Tibial artery (tissue), 4 donors: ENCODE measurements around the gene IL34.

Source experiments
- DNase-seq, 2 donors: peaks; one replicate each; pipeline ENCODE4 v3.0.0-alpha.2; 2019
- H3K27ac ChIP-seq, 2 donors: fragments of 200-600 bp; sonication (generic) in 1 of 2; 1 replicate in 1 of 2; 2 replicates in 1 of 2; pipeline ENCODE4 v1.5.1; 2018 to 2019; ENCODE audit warnings: mild to moderate bottlenecking in 1 of 2
- H3K27me3 ChIP-seq, 2 donors: fragments of 200-600 bp; sonication (generic) in 1 of 2; one replicate each; pipeline versions ENCODE4 v1.5.1 to v1.6.0; 2016 to 2019
- H3K36me3 ChIP-seq, 3 donors: fragments of 200-600 bp; sonication (generic) in 2 of 3; one replicate each; pipeline ENCODE4 v1.5.1; 2016 to 2019; ENCODE audit warnings: mild to moderate bottlenecking in 2 of 3
- H3K4me1 ChIP-seq, 4 donors: fragments of 200-600 bp; sonication (generic) in 2 of 4; 1 replicate in 3 of 4; 2 replicates in 1 of 4; pipeline ENCODE4 v1.5.1; 2016 to 2019
- H3K4me3 ChIP-seq, 2 donors: fragments of 200-600 bp; sonication (generic) in 1 of 2; 1 replicate in 1 of 2; 2 replicates in 1 of 2; pipeline ENCODE4 v1.5.1; 2018 to 2019; ENCODE audit warnings: mild to moderate bottlenecking in 2 of 2
- H3K9me3 ChIP-seq, 3 donors: fragments of 200-600 bp; sonication (generic) in 1 of 3; one replicate each; pipeline ENCODE4 v1.5.1; 2016 to 2019
- intact Hi-C: fragments of 100-400 bp; cut with DNase I; formaldehyde crosslinking; loops from one replicate; pipeline ENCODE4 v1.15.0; 2023; ENCODE audit warnings: low total_unique reads
- TF ChIP-seq, protein P1 (sequence below), 2 experiments: fragments of 200-600 bp in 1 of 2; fragments of 450-650 bp in 1 of 2; IDR thresholded peaks; one replicate each; pipeline ENCODE4 v1.5.1; 2017 to 2019; ENCODE audit warnings: antibody characterized with exemption in 2 of 2, mild to moderate bottlenecking in 1 of 2, moderate library complexity in 1 of 2

Gene IL34

GRCh38 chr16:70651524-70651923 is 5.2 kb downstream of the IL34 start:
- H3K27me3 ChIP-seq = no peaks in the 10 kb centered on the region
- H3K4me3 ChIP-seq = no peak overlapping the region
- H3K4me1 ChIP-seq = peaks cover 0 to 14% (median 9%) of the 10 kb centered on the region in 4 donors
- TF ChIP-seq, protein P1, sequence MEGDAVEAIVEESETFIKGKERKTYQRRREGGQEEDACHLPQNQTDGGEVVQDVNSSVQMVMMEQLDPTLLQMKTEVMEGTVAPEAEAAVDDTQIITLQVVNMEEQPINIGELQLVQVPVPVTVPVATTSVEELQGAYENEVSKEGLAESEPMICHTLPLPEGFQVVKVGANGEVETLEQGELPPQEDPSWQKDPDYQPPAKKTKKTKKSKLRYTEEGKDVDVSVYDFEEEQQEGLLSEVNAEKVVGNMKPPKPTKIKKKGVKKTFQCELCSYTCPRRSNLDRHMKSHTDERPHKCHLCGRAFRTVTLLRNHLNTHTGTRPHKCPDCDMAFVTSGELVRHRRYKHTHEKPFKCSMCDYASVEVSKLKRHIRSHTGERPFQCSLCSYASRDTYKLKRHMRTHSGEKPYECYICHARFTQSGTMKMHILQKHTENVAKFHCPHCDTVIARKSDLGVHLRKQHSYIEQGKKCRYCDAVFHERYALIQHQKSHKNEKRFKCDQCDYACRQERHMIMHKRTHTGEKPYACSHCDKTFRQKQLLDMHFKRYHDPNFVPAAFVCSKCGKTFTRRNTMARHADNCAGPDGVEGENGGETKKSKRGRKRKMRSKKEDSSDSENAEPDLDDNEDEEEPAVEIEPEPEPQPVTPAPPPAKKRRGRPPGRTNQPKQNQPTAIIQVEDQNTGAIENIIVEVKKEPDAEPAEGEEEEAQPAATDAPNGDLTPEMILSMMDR (IDR thresholded peaks at IDR 0.05) = no peak
- no peaks in the 10 kb centered on the region for H3K9me3 ChIP-seq
- no peak for DNase-seq
- H3K36me3 ChIP-seq = peaks cover 0 to 21% (median 0%) of the 10 kb centered on the region in 3 donors
- intact Hi-C loops = loop anchor here (5.0 to 10.0 kb wide), 3 partner anchors 84 to 287 kb away; no protein-coding TSS in a partner anchor
- no peak overlapping the region for H3K27ac ChIP-seq

- intact Hi-C loops = loop anchor here (5.0 to 10.0 kb wide), 3 partner anchors 85 to 288 kb away; no protein-coding TSS in a partner anchor
Measured at GRCh38 chr16:70652322-70652721, 6.0 kb downstream of the IL34 start.

GRCh38 chr16:70653406-70653805 is 7.0 kb downstream of the IL34 start:
- no peak overlapping the region for H3K4me3 ChIP-seq
- no peak overlapping the region for H3K27ac ChIP-seq
- DNase-seq = no peak
- intact Hi-C loops = loop anchor here (5.0 to 10.0 kb wide), 3 partner anchors 86 to 289 kb away; no protein-coding TSS in a partner anchor
- H3K27me3 ChIP-seq = no peaks in the 10 kb centered on the region
- H3K4me1 ChIP-seq = peaks cover 0 to 6% (median 5%) of the 10 kb centered on the region in 4 donors
- H3K36me3 ChIP-seq = peaks cover 0 to 32% (median 0%) of the 10 kb centered on the region in 3 donors
- TF ChIP-seq, protein P1 (IDR thresholded peaks at IDR 0.05) = no peak
- no peaks in the 10 kb centered on the region for H3K9me3 ChIP-seq

More at GRCh38 chr16:70652322-70652721, 6.0 kb downstream of the IL34 start:
- H3K9me3 ChIP-seq = no peaks in the 10 kb centered on the region
- no peak overlapping the region for H3K27ac ChIP-seq
- TF ChIP-seq, protein P1 (IDR thresholded peaks at IDR 0.05) = no peak
- H3K27me3 ChIP-seq = no peaks in the 10 kb centered on the region
- H3K4me3 ChIP-seq = no peak overlapping the region
- no peak for DNase-seq
- H3K4me1 ChIP-seq = peaks cover 0 to 6% (median 5%) of the 10 kb centered on the region in 4 donors
- peaks cover 0 to 21% (median 0%) of the 10 kb centered on the region in 3 donors for H3K36me3 ChIP-seq

DNA sequence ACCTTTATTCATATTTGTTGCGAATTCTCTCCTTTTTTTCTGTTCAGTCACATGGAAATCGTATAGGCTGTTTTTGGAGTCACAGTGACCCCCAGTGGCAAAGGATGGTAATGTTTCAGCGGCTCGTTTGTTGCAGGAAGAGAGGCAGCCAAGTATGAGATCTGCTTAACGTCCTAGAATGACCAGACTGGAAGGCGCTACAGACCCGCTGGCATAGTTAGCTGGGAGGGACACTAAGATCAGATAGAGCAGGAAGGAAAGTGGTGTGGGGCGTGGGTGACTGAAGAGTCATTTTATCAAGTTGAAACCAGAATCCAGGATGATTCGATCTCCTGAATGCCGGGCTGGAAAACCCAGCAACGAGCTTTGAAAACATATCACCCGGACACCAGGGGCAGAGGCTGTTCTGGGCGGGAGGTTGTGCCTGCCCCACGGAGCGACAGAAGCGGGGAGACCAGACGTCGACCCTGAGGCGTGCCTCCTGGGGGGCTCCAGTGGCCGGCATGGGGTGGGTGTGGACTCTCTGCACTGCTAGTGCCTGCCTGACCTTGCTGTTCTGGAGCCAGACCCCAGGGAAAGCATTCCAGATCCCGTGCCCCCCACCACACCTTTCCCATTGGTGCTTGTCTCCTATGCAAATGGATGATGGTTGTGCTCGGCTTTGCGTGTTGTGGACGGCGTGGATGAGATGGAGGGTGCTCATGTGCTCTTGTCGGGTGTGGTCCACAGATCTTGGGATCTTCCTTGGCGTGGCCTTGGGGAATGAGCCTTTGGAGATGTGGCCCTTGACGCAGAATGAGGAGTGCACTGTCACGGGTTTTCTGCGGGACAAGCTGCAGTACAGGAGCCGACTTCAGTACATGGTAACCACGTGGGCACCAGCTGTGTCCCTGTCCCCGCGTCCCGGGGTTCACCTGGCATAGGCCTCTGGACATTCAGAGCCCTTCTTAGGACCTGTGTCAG is 7.7 kb downstream of the IL34 start:
- Histone ChIP-seq H3K4me1 (peaks cover 0 to 6% (median 5%) of the 10 kb centered on the region in 4 donors), H3K27ac (peak overlapping the region; percentile 40 to 41), H3K9me3 (no peaks in the 10 kb centered on the region), H3K36me3 (peaks cover 0 to 39% (median 0%) of the 10 kb centered on the region in 3 donors), H3K4me3 (peak overlapping the region in 1 of 2 donors; percentile 17), H3K27me3 (no peaks in the 10 kb centered on the region)
- DNase-seq = peak; percentile 86 to 91
- TF ChIP-seq, protein P1 (IDR thresholded peaks at IDR 0.05) = peak; percentile 87 to 96
- intact Hi-C loops = loop anchor here (5.0 to 10.0 kb wide), 3 partner anchors 87 to 289 kb away; no protein-coding TSS in a partner anchor

DNA sequence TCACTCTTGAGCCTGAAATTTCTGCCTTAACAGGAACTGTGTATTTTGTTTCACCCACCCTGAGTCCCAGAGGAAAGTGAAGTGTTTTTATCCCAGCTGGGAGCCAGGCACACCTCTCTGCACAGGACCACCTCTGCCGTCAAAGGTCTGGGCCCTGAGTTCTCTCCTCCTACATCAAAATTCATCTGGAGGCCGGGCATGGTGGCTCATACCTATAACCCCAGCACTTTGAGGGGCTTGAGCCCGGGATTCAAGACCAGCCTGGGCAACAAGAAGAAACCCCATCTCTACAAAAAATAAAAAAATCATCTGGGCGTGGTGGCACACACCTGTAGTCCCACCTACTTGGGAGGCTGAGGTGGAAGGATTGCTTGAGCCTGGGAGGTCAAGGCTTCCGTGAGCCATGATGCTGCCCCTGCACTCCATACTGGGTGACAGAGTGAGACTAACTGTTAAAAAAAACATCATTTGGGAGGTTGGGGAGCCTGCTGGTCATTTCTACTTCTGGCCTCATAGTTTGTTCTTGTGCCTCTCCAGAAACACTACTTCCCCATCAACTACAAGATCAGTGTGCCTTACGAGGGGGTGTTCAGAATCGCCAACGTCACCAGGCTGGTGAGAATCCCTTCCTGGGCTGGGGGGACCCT is 9.8 kb downstream of the IL34 start:
- TF ChIP-seq, protein P1 (IDR thresholded peaks at IDR 0.05) = no peak
- Histone ChIP-seq H3K27me3 (no peaks in the 10 kb centered on the region), H3K36me3 (peaks cover 0 to 45% (median 0%) of the 10 kb centered on the region in 3 donors), H3K4me3 (no peak overlapping the region), H3K4me1 (peaks cover 0 to 12% (median 5%) of the 10 kb centered on the region in 4 donors), H3K9me3 (no peaks in the 10 kb centered on the region), H3K27ac (no peak overlapping the region)
- DNase-seq = no peak
- intact Hi-C loops = loop anchor here (10.0 kb wide), 1 partner anchor 291 kb away; no protein-coding TSS in a partner anchor
